Breast epithelium (tissue), 4 donors: ENCODE results near the gene ROR2. TPM values are rescaled to one million over a fixed set of nuclear protein-coding genes. Genes with fewer than 3 reads are reported as not detected.
A peak's percentile ranks its signal among the peaks of the same experiment; 100 is the strongest.

Experiments used
- DNase-seq, 2 donors: peaks; one replicate each; pipeline ENCODE4 v3.0.0-alpha.2; 2019; ENCODE audit warnings: low spot score in 2 of 2
- H3K27ac ChIP-seq, 2 donors: fragments of 200-600 bp; sonication (generic) in 1 of 2; one replicate each; pipeline ENCODE4 v1.5.1; 2016 to 2019; ENCODE audit warnings: mild to moderate bottlenecking in 1 of 2
- H3K27me3 ChIP-seq, 2 donors: fragments of 200-600 bp; sonication (generic) in 1 of 2; one replicate each; pipeline versions ENCODE4 v1.5.1 to v1.6.0; 2017 to 2019; ENCODE audit warnings: control low read depth in 1 of 2, mild to moderate bottlenecking in 1 of 2
- H3K36me3 ChIP-seq: fragments of 200-600 bp; one replicate; pipeline ENCODE4 v1.5.1; 2019
- H3K4me1 ChIP-seq, 2 donors: fragments of 200-600 bp; sonication (generic); one replicate each; pipeline ENCODE4 v1.5.1; 2016 to 2019; ENCODE audit warnings: control low read depth in 1 of 2
- H3K4me3 ChIP-seq, 3 donors: fragments of 200-600 bp; sonication (generic); 1 replicate in 2 of 3; 2 replicates in 1 of 3; pipeline ENCODE4 v1.5.1; 2016 to 2019; ENCODE audit warnings: mild to moderate bottlenecking in 3 of 3, moderate library complexity in 2 of 3
- H3K9me3 ChIP-seq, 2 donors: fragments of 200-600 bp; sonication (generic) in 1 of 2; one replicate each; pipeline ENCODE4 v1.5.1; 2016 to 2019; ENCODE audit warnings: control low read depth in 1 of 2
- CTCF ChIP-seq, 3 donors: fragments of 450-650 bp; IDR thresholded peaks; one replicate each; pipeline ENCODE4 v1.5.1; 2016 to 2017; ENCODE audit warnings: antibody characterized with exemption in 3 of 3, mild to moderate bottlenecking in 3 of 3, moderate library complexity in 3 of 3
- POLR2A ChIP-seq: fragments of 450-650 bp; IDR thresholded peaks from one replicate; pipeline ENCODE4 v1.6.1; 2016; ENCODE audit warnings: antibody characterized with exemption, mild to moderate bottlenecking, moderate library complexity
- POLR2AphosphoS5 ChIP-seq, 3 donors: sonication (generic); formaldehyde crosslinking; IDR thresholded peaks; one replicate each; pipeline ENCODE4 v1.6.1; 2017; ENCODE audit warnings: antibody characterized with exemption in 3 of 3
- intact Hi-C: fragments of 100-400 bp; cut with DNase I; formaldehyde crosslinking; loops from one replicate; pipeline ENCODE4 v1.15.1; 2023; ENCODE audit warnings: low total_unique reads
- total RNA-seq, 3 donors: library from RNA; depleted of rRNA; stranded (reverse); fragments of >200 nt; gene quantifications; one replicate each; pipeline ENCODE4 v1.1.0, GENCODE V29; 2016

ROR2 gene
- total RNA-seq, 3 donors from 2014 or later = 2.1 to 25.6 (median 10.2) TPM

DNA sequence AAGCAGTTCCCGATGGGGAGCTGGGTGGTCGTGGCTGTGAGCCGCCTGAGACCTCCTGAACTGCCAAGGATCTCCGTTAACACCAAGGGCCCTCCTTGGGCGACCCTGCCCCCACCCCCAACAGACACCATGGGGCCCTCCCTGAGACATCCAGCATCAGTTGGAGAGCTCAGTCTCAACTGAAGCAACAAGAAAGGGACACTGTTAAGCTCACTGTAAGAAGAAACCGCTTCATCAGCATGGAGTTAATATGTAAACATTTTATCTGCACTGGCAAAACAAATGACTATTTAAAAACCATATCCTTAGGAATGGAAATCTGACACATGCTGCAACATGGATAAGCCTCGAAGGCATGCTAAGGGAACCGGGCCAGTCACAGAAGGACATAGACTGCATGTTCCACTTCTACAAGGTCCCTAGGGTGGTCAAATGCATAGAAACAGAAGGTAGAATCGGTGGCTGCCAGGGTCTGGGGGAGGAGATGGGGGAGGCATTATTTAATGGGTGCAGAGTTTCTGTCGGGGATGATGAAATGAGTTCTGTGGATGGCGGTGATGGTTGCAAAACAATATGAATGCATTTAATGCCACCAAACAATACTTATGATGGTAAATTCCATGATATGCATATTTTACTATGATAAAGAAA, 47.4 kb downstream of the ROR2 start:
- intact Hi-C loops = no loop called here
- TF ChIP-seq CTCF (IDR thresholded peaks at IDR 0.05) = no peak
- no peak for TF ChIP-seq POLR2A
- TF ChIP-seq POLR2AphosphoS5 (IDR thresholded peaks at IDR 0.05) = no peak
- no peaks in the 10 kb centered on the region for H3K36me3 ChIP-seq
- no peaks in the 10 kb centered on the region for H3K27me3 ChIP-seq
- DNase-seq = no peak
- H3K4me3 ChIP-seq = no peak overlapping the region
- H3K9me3 ChIP-seq = no peaks in the 10 kb centered on the region
- H3K4me1 ChIP-seq = peaks cover 0 to 6% of the 10 kb centered on the region in 2 donors
- H3K27ac ChIP-seq = no peak overlapping the region

DNA sequence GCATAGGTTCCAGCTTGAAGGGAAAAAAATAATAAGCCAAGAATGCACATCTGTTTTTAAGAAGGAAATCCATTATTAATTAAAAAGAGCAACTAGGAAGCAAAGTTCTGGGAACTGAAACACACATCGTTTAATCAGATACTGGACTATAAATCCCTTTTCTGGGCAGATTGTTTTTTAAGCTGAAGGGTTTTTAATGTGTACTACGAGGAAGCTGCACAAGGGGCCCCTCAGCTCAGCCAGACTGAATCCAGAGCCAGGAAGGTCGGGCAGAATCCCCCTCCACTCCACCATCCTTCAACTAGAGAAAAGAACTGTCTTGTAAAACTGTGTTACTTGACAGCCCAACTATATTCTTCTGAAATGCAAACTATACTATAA, 49.2 kb downstream of the ROR2 start:
- no peaks in the 10 kb centered on the region for H3K27me3 ChIP-seq
- DNase-seq = no peak
- no peaks in the 10 kb centered on the region for H3K36me3 ChIP-seq
- H3K4me1 ChIP-seq = peaks cover 5 to 6% of the 10 kb centered on the region in 2 donors
- no peaks in the 10 kb centered on the region for H3K9me3 ChIP-seq
- TF ChIP-seq CTCF (IDR thresholded peaks at IDR 0.05) (no peak), POLR2AphosphoS5 (IDR thresholded peaks at IDR 0.05) (no peak), POLR2A (no peak)
- H3K4me3 ChIP-seq = no peak overlapping the region
- H3K27ac ChIP-seq = peak overlapping the region in 1 of 2 donors; percentile 3
- intact Hi-C loops = no loop called here

- intact Hi-C loops = no loop called here
- no peak for DNase-seq
- no peaks in the 10 kb centered on the region for H3K36me3 ChIP-seq
- no peak for TF ChIP-seq POLR2A
- H3K4me1 ChIP-seq = peaks cover 5 to 6% of the 10 kb centered on the region in 2 donors
- H3K27me3 ChIP-seq = no peaks in the 10 kb centered on the region
- H3K4me3 ChIP-seq = no peak overlapping the region
- peak overlapping the region in 1 of 2 donors; percentile 10 for H3K27ac ChIP-seq
- no peaks in the 10 kb centered on the region for H3K9me3 ChIP-seq
Measured at GRCh38 chr9:91900055-91900796, 49.8 kb downstream of the ROR2 start.

GRCh38 chr9:91899594-91899993, 50.4 kb downstream of the ROR2 start:
- Histone ChIP-seq H3K27me3 (no peaks in the 10 kb centered on the region), H3K27ac (no peak overlapping the region), H3K9me3 (no peaks in the 10 kb centered on the region), H3K36me3 (no peaks in the 10 kb centered on the region), H3K4me3 (no peak overlapping the region), H3K4me1 (peaks cover 5 to 6% of the 10 kb centered on the region in 2 donors)
- DNase-seq = no peak
- intact Hi-C loops = no loop called here
- TF ChIP-seq POLR2A = no peak
- TF ChIP-seq CTCF (IDR thresholded peaks at IDR 0.05) = no peak
- no peak for TF ChIP-seq POLR2AphosphoS5 (IDR thresholded peaks at IDR 0.05)

- Histone ChIP-seq H3K4me1 (peaks cover 5 to 6% of the 10 kb centered on the region in 2 donors), H3K27me3 (no peaks in the 10 kb centered on the region), H3K9me3 (no peaks in the 10 kb centered on the region), H3K36me3 (no peaks in the 10 kb centered on the region), H3K27ac (peak overlapping the region in 1 of 2 donors; percentile 77), H3K4me3 (no peak overlapping the region)
- intact Hi-C loops = no loop called here
- TF ChIP-seq POLR2A = no peak
- TF ChIP-seq CTCF (IDR thresholded peaks at IDR 0.05) = no peak
- TF ChIP-seq POLR2AphosphoS5 (IDR thresholded peaks at IDR 0.05) = no peak
- no peak for DNase-seq
Measured at GRCh38 chr9:91899219-91899563, 50.8 kb downstream of the ROR2 start.
